Mesendoderm (in vitro differentiated cells): Measurements from ENCODE around the gene CSRNP3. TPM values are rescaled to one million over a fixed set of nuclear protein-coding genes. Genes with fewer than 3 reads are reported as not detected.
A peak's percentile ranks its signal among the peaks of the same experiment; 100 is the strongest.

Experiments used
- DNase-seq: peaks from one replicate; pipeline ENCODE4 v3.0.0; 2013
- H2AK5ac ChIP-seq: 2 replicates; pipeline ENCODE4 v1.6.1; 2013; ENCODE audit warnings: low read length, inconsistent platforms
- H2BK120ac ChIP-seq: 2 replicates; pipeline ENCODE4 v1.6.1; 2013; ENCODE audit warnings: low read depth, mild to moderate bottlenecking, low read length, moderate library complexity, mixed read lengths
- H2BK15ac ChIP-seq: replicated peaks from 2 replicates; pipeline ENCODE4 v1.6.1; 2013; ENCODE audit warnings: low read depth, mild to moderate bottlenecking, moderate library complexity
- H2BK5ac ChIP-seq: 2 replicates; pipeline ENCODE4 v1.6.1; 2013; ENCODE audit warnings: low read length, inconsistent platforms
- H3K18ac ChIP-seq: 2 replicates; pipeline ENCODE4 v1.6.1; 2013; ENCODE audit warnings: mild to moderate bottlenecking, low read length, mixed read lengths
- H3K23ac ChIP-seq: one replicate; pipeline ENCODE4 v1.6.1; 2013; ENCODE audit warnings: low read length
- H3K27ac ChIP-seq: 2 replicates; pipeline ENCODE4 v1.5.1; 2013; ENCODE audit warnings: low read depth, mild to moderate bottlenecking, inconsistent platforms, low read length, moderate library complexity
- H3K27me3 ChIP-seq: 2 replicates; pipeline ENCODE4 v1.6.1; 2013; ENCODE audit warnings: low read length, control low read depth, mild to moderate bottlenecking, inconsistent platforms; ENCODE audit not compliant: insufficient read depth, poor library complexity
- H3K36me3 ChIP-seq: 2 replicates; pipeline ENCODE4 v1.6.1; 2013; ENCODE audit warnings: low read length, inconsistent platforms; ENCODE audit not compliant: control insufficient read depth, insufficient read depth
- H3K4ac ChIP-seq: one replicate; pipeline ENCODE4 v1.6.1; 2013; ENCODE audit warnings: low read depth, mild to moderate bottlenecking, low read length, moderate library complexity
- H3K4me1 ChIP-seq: 2 replicates; pipeline ENCODE4 v1.6.1; 2013; ENCODE audit warnings: low read depth, low read length, inconsistent platforms; ENCODE audit not compliant: control insufficient read depth
- H3K4me2 ChIP-seq: 2 replicates; pipeline ENCODE4 v1.6.1; 2013; ENCODE audit warnings: low read length
- H3K4me3 ChIP-seq: 2 replicates; pipeline ENCODE4 v1.5.1; 2013; ENCODE audit warnings: mild to moderate bottlenecking, low read length
- H3K56ac ChIP-seq: one replicate; pipeline ENCODE4 v1.6.1; 2013; ENCODE audit warnings: low read length
- H3K79me1 ChIP-seq: 2 replicates; pipeline ENCODE4 v1.6.1; 2013; ENCODE audit warnings: low read length, inconsistent platforms
- H3K79me2 ChIP-seq: 2 replicates; pipeline ENCODE4 v1.6.1; 2013; ENCODE audit warnings: mild to moderate bottlenecking, low read length; ENCODE audit not compliant: control insufficient read depth, insufficient read depth
- H3K9ac ChIP-seq: 2 replicates; pipeline ENCODE4 v1.6.1; 2013; ENCODE audit warnings: low read length, inconsistent platforms
- H4K5ac ChIP-seq: one replicate; pipeline ENCODE4 v1.6.1; 2013; ENCODE audit warnings: low read length
- H4K8ac ChIP-seq: one replicate; pipeline ENCODE4 v1.6.1; 2013; ENCODE audit warnings: low read depth, mild to moderate bottlenecking, control low read depth, low read length, moderate library complexity
- WGBS: extraction: QIAGEN DNeasy Blood & Tissue Kit; methylation state at CpG from one replicate; pipeline ENCODE4 v1.1.7; 2013; ENCODE audit warnings: low lambda C conversion rate, missing lambda C conversion rate; ENCODE audit not compliant: insufficient coverage; ENCODE audit errors: extremely low coverage; 5-methylcytosine and 5-hydroxymethylcytosine counted together
- polyA plus RNA-seq, 2 experiments: library from polyadenylated mRNA; stranded (reverse); fragments of 200-250 nt; gene quantifications; one replicate each; pipeline ENCODE4 v1.2.3, GENCODE V29; 2013

The CSRNP3 gene
- polyA plus RNA-seq (2013, experiment 1 of 2), result 1.1 TPM
- 1.5 TPM for polyA plus RNA-seq (2013, experiment 2 of 2)

DNA sequence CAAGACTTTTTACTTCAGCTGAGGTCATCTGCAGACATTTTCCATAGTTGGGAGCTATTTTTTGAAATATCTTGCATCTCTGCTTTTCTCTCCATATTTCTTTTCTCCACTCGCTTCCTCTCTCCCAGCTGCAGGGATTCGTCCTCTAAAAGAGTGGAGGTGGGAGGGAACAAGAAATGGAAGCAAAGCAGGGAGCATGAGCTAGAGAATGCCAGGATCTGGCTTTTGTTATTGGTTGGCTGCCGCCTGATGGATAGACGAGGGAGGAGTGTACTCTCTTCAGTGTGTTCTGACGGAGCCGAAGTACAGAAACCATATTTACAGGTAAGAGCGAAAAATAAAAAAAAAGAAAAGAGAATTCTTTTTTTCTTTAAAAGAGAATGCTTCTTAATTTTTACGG, at the start of gene CSRNP3:
Gene CSRNP3 (plus strand): TSS at position 282 of the 400 bp plus-strand sequence. CDS start 125,368 bp downstream, outside the sequence.
- no peaks in the 10 kb centered on the region for H3K79me2 ChIP-seq
- H2BK120ac ChIP-seq, result no peak within 1 kb of the TSS
- peak within 1 kb of the TSS; percentile 35 for H3K9ac ChIP-seq
- H3K36me3 ChIP-seq, result no peaks in the 10 kb centered on the region
- H3K4me1 ChIP-seq, result no peaks in the 10 kb centered on the region
- no peak within 1 kb of the TSS for H2BK15ac ChIP-seq
- no peak within 1 kb of the TSS for H4K8ac ChIP-seq
- no peak within 1 kb of the TSS for H3K56ac ChIP-seq
- no peak within 1 kb of the TSS for H4K5ac ChIP-seq
- no peak within 1 kb of the TSS for H3K27ac ChIP-seq
- no peak within 1 kb of the TSS for H3K4me3 ChIP-seq
- no peaks in the 10 kb centered on the region for H3K79me1 ChIP-seq
- no peak within 1 kb of the TSS for H3K23ac ChIP-seq
- no peak within 1 kb of the TSS for H3K4me2 ChIP-seq
- no peak within 1 kb of the TSS for H3K4ac ChIP-seq
- H2AK5ac ChIP-seq, result no peak within 1 kb of the TSS
- no peak within 1 kb of the TSS for H3K18ac ChIP-seq
- DNase-seq, result peak; percentile 96
- H2BK5ac ChIP-seq, result no peak within 1 kb of the TSS
- H3K27me3 ChIP-seq, result no peaks in the 10 kb centered on the region
- WGBS, result no CpG with 5 or more reads among the region's 8 CpGs

- H3K56ac ChIP-seq, result no peak overlapping the region
- no peak overlapping the region for H3K27ac ChIP-seq
- H4K5ac ChIP-seq, result no peak overlapping the region
- H3K36me3 ChIP-seq, result no peaks in the 10 kb centered on the region
- no peaks in the 10 kb centered on the region for H3K4me1 ChIP-seq
- H3K79me2 ChIP-seq, result no peaks in the 10 kb centered on the region
- no peak overlapping the region for H2BK120ac ChIP-seq
- no peak overlapping the region for H3K23ac ChIP-seq
- H4K8ac ChIP-seq, result no peak overlapping the region
- no peak overlapping the region for H3K18ac ChIP-seq
- no peak overlapping the region for H3K4me3 ChIP-seq
- no peak overlapping the region for H3K9ac ChIP-seq
- H3K4me2 ChIP-seq, result no peak overlapping the region
- no peak for DNase-seq
- H3K79me1 ChIP-seq, result no peaks in the 10 kb centered on the region
- H3K27me3 ChIP-seq, result no peaks in the 10 kb centered on the region
- H2BK15ac ChIP-seq, result no peak overlapping the region
- H2BK5ac ChIP-seq, result no peak overlapping the region
- H2AK5ac ChIP-seq, result no peak overlapping the region
- no peak overlapping the region for H3K4ac ChIP-seq
Measured at GRCh38 chr2:165420231-165420630, 49.3 kb upstream of the CSRNP3 start.

GRCh38 chr2:165423081-165423480, 46.4 kb upstream of the CSRNP3 start:
- DNase-seq, result no peak

DNA sequence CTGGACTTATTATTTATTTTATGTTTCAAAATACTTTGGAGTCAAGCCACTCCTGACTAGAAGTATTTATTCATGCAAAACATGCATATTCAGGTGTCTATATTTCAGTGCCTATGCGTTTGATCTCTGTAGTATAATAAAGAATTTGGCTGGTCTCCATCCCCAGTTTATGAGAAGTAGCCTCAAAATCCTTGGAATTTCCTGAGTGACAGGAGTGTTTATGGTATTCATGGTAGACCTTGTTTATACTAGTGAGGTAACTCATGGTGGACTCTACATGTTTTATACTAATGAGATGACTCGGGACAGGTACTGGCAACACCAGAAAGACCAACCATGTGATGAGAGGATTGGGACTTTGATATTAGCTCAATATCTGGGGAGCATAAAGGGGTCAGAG, 43.9 kb upstream of the CSRNP3 start:
- H2BK15ac ChIP-seq, result no peak overlapping the region
- no peaks in the 10 kb centered on the region for H3K79me1 ChIP-seq
- no peak overlapping the region for H3K4ac ChIP-seq
- H2AK5ac ChIP-seq, result no peak overlapping the region
- H2BK120ac ChIP-seq, result no peak overlapping the region
- no peaks in the 10 kb centered on the region for H3K79me2 ChIP-seq
- H3K9ac ChIP-seq, result no peak overlapping the region
- DNase-seq, result no peak
- no peak overlapping the region for H2BK5ac ChIP-seq
- no CpG with 5 or more reads among the region's 2 CpGs for WGBS
- no peak overlapping the region for H3K4me3 ChIP-seq
- no peak overlapping the region for H3K4me2 ChIP-seq
- H3K27ac ChIP-seq, result no peak overlapping the region
- H3K36me3 ChIP-seq, result no peaks in the 10 kb centered on the region
- H3K18ac ChIP-seq, result no peak overlapping the region
- H3K56ac ChIP-seq, result no peak overlapping the region
- H4K5ac ChIP-seq, result no peak overlapping the region
- no peak overlapping the region for H3K23ac ChIP-seq
- no peaks in the 10 kb centered on the region for H3K27me3 ChIP-seq
- H4K8ac ChIP-seq, result no peak overlapping the region
- no peaks in the 10 kb centered on the region for H3K4me1 ChIP-seq

More at GRCh38 chr2:165423081-165423480, 46.4 kb upstream of the CSRNP3 start:
- no peak overlapping the region for H3K9ac ChIP-seq
- no peak overlapping the region for H2AK5ac ChIP-seq
- no peak overlapping the region for H2BK5ac ChIP-seq
- H3K23ac ChIP-seq, result no peak overlapping the region
- H2BK120ac ChIP-seq, result no peak overlapping the region
- H3K27me3 ChIP-seq, result no peaks in the 10 kb centered on the region
- no peaks in the 10 kb centered on the region for H3K79me2 ChIP-seq
- H3K36me3 ChIP-seq, result no peaks in the 10 kb centered on the region
- no peak overlapping the region for H3K4me3 ChIP-seq
- no peak overlapping the region for H4K8ac ChIP-seq
- H3K4ac ChIP-seq, result no peak overlapping the region
- no peak overlapping the region for H2BK15ac ChIP-seq
- WGBS, result no CpG with 5 or more reads among the region's 3 CpGs
- H3K18ac ChIP-seq, result no peak overlapping the region
- H4K5ac ChIP-seq, result no peak overlapping the region
- H3K56ac ChIP-seq, result no peak overlapping the region
- no peak overlapping the region for H3K27ac ChIP-seq
- H3K4me1 ChIP-seq, result no peaks in the 10 kb centered on the region
- no peak overlapping the region for H3K4me2 ChIP-seq
- no peaks in the 10 kb centered on the region for H3K79me1 ChIP-seq

GRCh38 chr2:165427686-165428085, 41.8 kb upstream of the CSRNP3 start:
- Histone ChIP-seq H3K79me2 (no peaks in the 10 kb centered on the region), H3K4me3 (no peak overlapping the region), H3K9ac (no peak overlapping the region), H2BK120ac (no peak overlapping the region), H3K79me1 (no peaks in the 10 kb centered on the region), H3K27ac (no peak overlapping the region), H3K4me2 (no peak overlapping the region), H3K18ac (no peak overlapping the region), H2BK5ac (no peak overlapping the region), H3K27me3 (no peaks in the 10 kb centered on the region), H4K5ac (no peak overlapping the region), H3K4ac (no peak overlapping the region), H3K36me3 (no peaks in the 10 kb centered on the region), H3K56ac (no peak overlapping the region), H2AK5ac (no peak overlapping the region), H3K23ac (no peak overlapping the region), H4K8ac (no peak overlapping the region), H3K4me1 (no peaks in the 10 kb centered on the region), H2BK15ac (no peak overlapping the region)
- DNase-seq, result no peak
- no CpG with 5 or more reads among the region's 4 CpGs for WGBS

GRCh38 chr2:165428926-165429325, 40.6 kb upstream of the CSRNP3 start:
- no peak overlapping the region for H3K4ac ChIP-seq
- H2BK120ac ChIP-seq, result no peak overlapping the region
- no peaks in the 10 kb centered on the region for H3K27me3 ChIP-seq
- no peak overlapping the region for H3K4me2 ChIP-seq
- no peak overlapping the region for H2AK5ac ChIP-seq
- no peak overlapping the region for H2BK5ac ChIP-seq
- no peak overlapping the region for H4K8ac ChIP-seq
- no peak overlapping the region for H3K56ac ChIP-seq
- no peaks in the 10 kb centered on the region for H3K79me1 ChIP-seq
- no peak overlapping the region for H3K4me3 ChIP-seq
- DNase-seq, result no peak
- H3K9ac ChIP-seq, result no peak overlapping the region
- H4K5ac ChIP-seq, result no peak overlapping the region
- no peak overlapping the region for H2BK15ac ChIP-seq
- no CpG with 5 or more reads among the region's 1 CpG for WGBS
- H3K18ac ChIP-seq, result no peak overlapping the region
- H3K27ac ChIP-seq, result no peak overlapping the region
- H3K23ac ChIP-seq, result no peak overlapping the region
- no peaks in the 10 kb centered on the region for H3K4me1 ChIP-seq
- H3K79me2 ChIP-seq, result no peaks in the 10 kb centered on the region
- no peaks in the 10 kb centered on the region for H3K36me3 ChIP-seq
